ENCODE measurements around the gene OOSP4A.

OOSP4A gene

DNA sequence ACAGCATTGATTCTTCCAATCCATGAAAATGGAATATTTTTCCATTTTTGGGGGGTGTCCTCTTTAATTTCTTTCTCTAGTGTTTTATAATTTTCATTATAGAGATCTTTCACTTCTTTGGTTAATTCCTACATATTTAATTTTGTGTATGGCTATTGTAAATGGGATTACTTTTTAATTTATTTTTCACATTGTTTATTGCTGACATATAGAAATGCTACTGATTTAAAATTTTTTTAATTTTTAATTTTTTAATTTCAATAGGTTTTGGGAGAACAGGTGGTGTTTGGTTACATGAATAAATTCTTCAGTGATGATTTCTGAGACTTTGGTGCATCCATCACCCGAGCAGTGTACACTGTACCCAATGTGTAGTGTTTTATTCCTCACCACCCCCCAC is 26.6 kb downstream of the OOSP4A start:
- TF ChIP-seq, protein P1, sequence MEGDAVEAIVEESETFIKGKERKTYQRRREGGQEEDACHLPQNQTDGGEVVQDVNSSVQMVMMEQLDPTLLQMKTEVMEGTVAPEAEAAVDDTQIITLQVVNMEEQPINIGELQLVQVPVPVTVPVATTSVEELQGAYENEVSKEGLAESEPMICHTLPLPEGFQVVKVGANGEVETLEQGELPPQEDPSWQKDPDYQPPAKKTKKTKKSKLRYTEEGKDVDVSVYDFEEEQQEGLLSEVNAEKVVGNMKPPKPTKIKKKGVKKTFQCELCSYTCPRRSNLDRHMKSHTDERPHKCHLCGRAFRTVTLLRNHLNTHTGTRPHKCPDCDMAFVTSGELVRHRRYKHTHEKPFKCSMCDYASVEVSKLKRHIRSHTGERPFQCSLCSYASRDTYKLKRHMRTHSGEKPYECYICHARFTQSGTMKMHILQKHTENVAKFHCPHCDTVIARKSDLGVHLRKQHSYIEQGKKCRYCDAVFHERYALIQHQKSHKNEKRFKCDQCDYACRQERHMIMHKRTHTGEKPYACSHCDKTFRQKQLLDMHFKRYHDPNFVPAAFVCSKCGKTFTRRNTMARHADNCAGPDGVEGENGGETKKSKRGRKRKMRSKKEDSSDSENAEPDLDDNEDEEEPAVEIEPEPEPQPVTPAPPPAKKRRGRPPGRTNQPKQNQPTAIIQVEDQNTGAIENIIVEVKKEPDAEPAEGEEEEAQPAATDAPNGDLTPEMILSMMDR (conservative IDR thresholded peaks at IDR 0.05; ENCODE audit: low read depth, low read length): no peak
- no peak overlapping the region for H3K4me3 ChIP-seq (IDR thresholded peaks at IDR 0.05; ENCODE audit: insufficient read depth, low read depth, low read length)
- no peak overlapping the region for H3K9ac ChIP-seq
- H3K27ac ChIP-seq: no peak overlapping the region
- no peak overlapping the region for H2AFZ ChIP-seq (ENCODE audit: low read depth)
- no peaks in the 10 kb centered on the region for H3K79me2 ChIP-seq (ENCODE audit: insufficient read depth, low read depth)
- no peaks in the 10 kb centered on the region for H3K27me3 ChIP-seq (ENCODE audit: insufficient read depth, low read depth)
- no peak overlapping the region for H3K4me2 ChIP-seq
- H4K20me1 ChIP-seq (ENCODE audit: insufficient read depth): no peaks in the 10 kb centered on the region
- H3K36me3 ChIP-seq (ENCODE audit: insufficient read depth): no peaks in the 10 kb centered on the region
- no peaks in the 10 kb centered on the region for H3K4me1 ChIP-seq (ENCODE audit: low read depth, poor library complexity, severe bottlenecking)

DNA sequence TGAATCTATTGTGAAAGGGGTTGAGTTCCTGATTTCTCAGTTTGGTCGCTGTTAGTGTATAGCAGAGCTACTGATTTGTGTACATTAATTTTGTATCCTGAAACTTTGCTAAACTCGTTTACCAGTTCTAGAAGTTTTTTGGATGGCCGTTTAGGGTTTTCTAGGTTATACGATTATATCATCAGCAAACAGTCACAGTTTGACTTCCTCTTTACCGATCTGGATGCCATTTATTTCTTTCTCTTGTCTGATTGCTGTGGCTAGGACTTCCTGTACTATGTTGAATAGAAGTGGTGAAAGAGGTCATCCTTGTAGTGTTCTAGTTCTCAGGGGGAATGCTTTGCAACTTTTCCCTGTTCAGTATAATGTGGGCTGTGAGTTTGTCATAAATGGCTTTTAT is 28.6 kb downstream of the OOSP4A start:
- H4K20me1 ChIP-seq (ENCODE audit: insufficient read depth): no peaks in the 10 kb centered on the region
- H3K4me1 ChIP-seq (ENCODE audit: low read depth, poor library complexity, severe bottlenecking): no peaks in the 10 kb centered on the region
- H3K36me3 ChIP-seq (ENCODE audit: insufficient read depth): no peaks in the 10 kb centered on the region
- H3K27me3 ChIP-seq (ENCODE audit: insufficient read depth, low read depth): no peaks in the 10 kb centered on the region
- H3K4me2 ChIP-seq: no peak overlapping the region
- no peak overlapping the region for H2AFZ ChIP-seq (ENCODE audit: low read depth)
- TF ChIP-seq, protein P1 (conservative IDR thresholded peaks at IDR 0.05; ENCODE audit: low read depth, low read length): no peak
- no peak overlapping the region for H3K9ac ChIP-seq
- no peak overlapping the region for H3K27ac ChIP-seq
- H3K4me3 ChIP-seq (IDR thresholded peaks at IDR 0.05; ENCODE audit: insufficient read depth, low read depth, low read length): no peak overlapping the region
- no peaks in the 10 kb centered on the region for H3K79me2 ChIP-seq (ENCODE audit: insufficient read depth, low read depth)

DNA sequence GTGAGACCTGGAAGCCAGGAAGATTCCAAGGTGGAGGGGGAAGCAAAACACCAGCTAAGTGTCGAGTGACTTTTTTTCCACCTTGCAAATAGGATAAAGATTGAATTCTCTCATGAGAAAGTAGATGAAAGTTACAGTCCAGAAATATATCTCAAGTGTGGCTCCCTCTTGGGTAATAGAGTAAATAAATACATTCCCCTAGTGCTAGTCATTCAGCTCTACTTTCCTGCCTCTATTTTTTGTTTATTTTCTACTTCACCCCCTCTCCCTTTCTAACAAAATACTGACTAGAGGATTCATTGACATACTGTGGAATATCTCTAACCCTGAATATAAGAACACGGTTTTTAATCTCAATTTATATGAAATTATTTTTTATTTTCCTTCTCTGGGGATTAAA is 34.0 kb downstream of the OOSP4A start:
- Histone ChIP-seq H3K79me2 (ENCODE audit: insufficient read depth, low read depth) (no peaks in the 10 kb centered on the region), H3K4me1 (ENCODE audit: low read depth, poor library complexity, severe bottlenecking) (no peaks in the 10 kb centered on the region), H3K9ac (no peak overlapping the region), H3K4me2 (no peak overlapping the region), H2AFZ (ENCODE audit: low read depth) (no peak overlapping the region), H3K27ac (no peak overlapping the region), H4K20me1 (ENCODE audit: insufficient read depth) (no peaks in the 10 kb centered on the region), H3K36me3 (ENCODE audit: insufficient read depth) (no peaks in the 10 kb centered on the region), H3K27me3 (ENCODE audit: insufficient read depth, low read depth) (no peaks in the 10 kb centered on the region), H3K4me3 (IDR thresholded peaks at IDR 0.05; ENCODE audit: insufficient read depth, low read depth, low read length) (no peak overlapping the region)
- TF ChIP-seq, protein P1 (conservative IDR thresholded peaks at IDR 0.05; ENCODE audit: low read depth, low read length): no peak

DNA sequence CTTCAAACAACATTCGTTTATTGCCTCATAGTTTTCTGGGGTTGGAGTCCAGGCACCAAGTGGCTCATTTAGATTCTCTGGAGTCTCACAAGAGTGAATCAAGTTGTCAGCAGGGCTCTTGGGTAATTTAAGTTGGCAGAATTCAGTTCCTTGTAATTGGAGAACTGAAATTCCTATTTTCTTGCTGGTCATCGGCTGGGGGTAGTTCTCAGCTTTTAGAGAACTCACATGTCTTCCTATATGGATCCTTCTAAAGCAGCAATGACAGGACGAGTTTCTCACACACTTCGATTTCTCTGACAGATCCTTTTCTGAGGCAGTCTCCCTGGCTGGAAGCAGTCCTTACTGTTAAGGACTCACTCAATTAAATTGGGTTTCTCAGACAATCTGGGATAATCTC is 35.9 kb downstream of the OOSP4A start:
- no peak overlapping the region for H3K9ac ChIP-seq
- TF ChIP-seq, protein P1 (conservative IDR thresholded peaks at IDR 0.05; ENCODE audit: low read depth, low read length): no peak
- no peak overlapping the region for H2AFZ ChIP-seq (ENCODE audit: low read depth)

More for the DNA sequence above, 35.9 kb downstream of the OOSP4A start:
- H3K36me3 ChIP-seq (ENCODE audit: insufficient read depth): no peaks in the 10 kb centered on the region
- no peaks in the 10 kb centered on the region for H3K4me1 ChIP-seq (ENCODE audit: low read depth, poor library complexity, severe bottlenecking)
- no peak overlapping the region for H3K4me2 ChIP-seq
- no peaks in the 10 kb centered on the region for H3K79me2 ChIP-seq (ENCODE audit: insufficient read depth, low read depth)
- H3K4me3 ChIP-seq (IDR thresholded peaks at IDR 0.05; ENCODE audit: insufficient read depth, low read depth, low read length): no peak overlapping the region
- H3K27ac ChIP-seq: no peak overlapping the region
- no peaks in the 10 kb centered on the region for H4K20me1 ChIP-seq (ENCODE audit: insufficient read depth)
- no peaks in the 10 kb centered on the region for H3K27me3 ChIP-seq (ENCODE audit: insufficient read depth, low read depth)

All from KMS-11 (cell line).